Panc1 (cell line): ENCODE results near the gene PANK1. TPM values are rescaled to one million over a fixed set of nuclear protein-coding genes. Genes with fewer than 3 reads are reported as not detected.

Experiments used
- ATAC-seq: fragments of 200-7000 bp; cut with Tn5 transposase; 2 replicates; pipeline ENCODE4 v1.9.1; 2020; ENCODE audit warnings: mild to moderate bottlenecking, moderate library complexity
- BruUV-seq: library from RNA; stranded (reverse); fragments of 400-500 nt; replicated peaks from 2 replicates; lab custom pipeline; 2021; lab: Mats Ljungman, UMichigan
- CTCF ChIA-PET: fragments of 300-600 bp; sonication (Branson Sonifier 250); formaldehyde crosslinking; loops from one replicate; lab custom pipeline; 2022; ENCODE audit warnings: antibody characterized with exemption; lab: Charles Lee
- POLR2A ChIA-PET: fragments of 300-600 bp; sonication (Branson Sonifier 250); formaldehyde crosslinking; loops from one replicate; lab custom pipeline; 2022; ENCODE audit warnings: antibody characterized with exemption; lab: Charles Lee
- DNase-seq: peaks from one replicate; pipeline ENCODE4 v3.0.0-alpha.2; 2010; ENCODE audit warnings: low read depth, low spot score
- H3K27ac ChIP-seq: 2 replicates; pipeline ENCODE4 v1.5.1; 2011; ENCODE audit warnings: mild to moderate bottlenecking, low read length, inconsistent platforms
- H3K27me3 ChIP-seq: fragments of 200-500 bp; sonication (Bioruptor generic); 2 replicates; pipeline ENCODE4 v1.6.0; 2014; ENCODE audit warnings: low read length, inconsistent platforms; ENCODE audit not compliant: control insufficient read depth, insufficient read depth
- H3K36me3 ChIP-seq: fragments of 200-500 bp; sonication (Bioruptor generic); 2 replicates; pipeline ENCODE4 v1.5.1; 2014; ENCODE audit warnings: inconsistent platforms, mild to moderate bottlenecking, low read length, moderate library complexity; ENCODE audit not compliant: control insufficient read depth, insufficient read depth
- H3K4me1 ChIP-seq: 2 replicates; pipeline ENCODE4 v1.5.1; 2011; ENCODE audit warnings: inconsistent platforms, mild to moderate bottlenecking, low read length, moderate library complexity; ENCODE audit not compliant: control insufficient read depth, insufficient read depth
- H3K4me3 ChIP-seq, 2 experiments: 2 replicates each; pipeline ENCODE4 v1.5.1; 2011 to 2012; ENCODE audit warnings: low read depth in 2 of 2, low read length in 2 of 2, mild to moderate bottlenecking in 2 of 2, inconsistent platforms in 1 of 2, moderate library complexity in 1 of 2
- H3K9me3 ChIP-seq: fragments of 200-500 bp; sonication (Bioruptor generic); 2 replicates; pipeline ENCODE4 v1.5.1; 2014; ENCODE audit warnings: low read depth, mild to moderate bottlenecking, inconsistent platforms, low read length, moderate library complexity; ENCODE audit not compliant: control insufficient read depth, insufficient read depth
- POLR2AphosphoS5 ChIP-seq: IDR thresholded peaks from 2 replicates; pipeline ENCODE4 v1.6.1; 2012; ENCODE audit warnings: mild to moderate bottlenecking, low read depth, low read length, moderate library complexity
- SIN3A ChIP-seq: IDR thresholded peaks from 2 replicates; pipeline ENCODE4 v1.6.1; 2012; ENCODE audit warnings: low read depth, mild to moderate bottlenecking, low read length, moderate library complexity, borderline replicate concordance; ENCODE audit not compliant: insufficient read depth
- TCF7L2 ChIP-seq: IDR thresholded peaks from 2 replicates; pipeline ENCODE4 v1.6.1; 2011; ENCODE audit warnings: mild to moderate bottlenecking, low read depth, low read length, inconsistent platforms
- in situ Hi-C: cut with HindIII; loops from 2 replicates; pipeline ENCODE4 v1.10.0; 2016; ENCODE audit warnings: low sequenced_read_pairs, low pct_unique_long_range_greater_than_20kb
- intact Hi-C: fragments of 100-400 bp; cut with micrococcal nuclease; formaldehyde crosslinking; loops from one replicate; pipeline ENCODE4 v1.10.0; 2022; ENCODE audit not compliant: unreplicated experiment
- total RNA-seq: library from RNA; stranded (reverse); gene quantifications from one replicate; pipeline ENCODE4 v1.2.1, GENCODE V29; 2021; ENCODE audit not compliant: unreplicated experiment
- TF ChIP-seq, protein P1 (sequence below), 2 experiments: IDR thresholded peaks; 2 replicates each; pipeline ENCODE4 v1.6.1; 2011 to 2012; ENCODE audit warnings: low read depth in 2 of 2, control low read depth in 1 of 2, low read length in 1 of 2, mild to moderate bottlenecking in 1 of 2, moderate library complexity in 1 of 2; ENCODE audit not compliant: insufficient read depth in 1 of 2
- TF ChIP-seq, protein P2 (sequence below): fragments of 450-650 bp; IDR thresholded peaks from 2 replicates; pipeline ENCODE4 v1.5.1; 2017; ENCODE audit warnings: mild to moderate bottlenecking

Gene PANK1
- total RNA-seq, 1 experiment from 2014 or later: 11.0 TPM

DNA sequence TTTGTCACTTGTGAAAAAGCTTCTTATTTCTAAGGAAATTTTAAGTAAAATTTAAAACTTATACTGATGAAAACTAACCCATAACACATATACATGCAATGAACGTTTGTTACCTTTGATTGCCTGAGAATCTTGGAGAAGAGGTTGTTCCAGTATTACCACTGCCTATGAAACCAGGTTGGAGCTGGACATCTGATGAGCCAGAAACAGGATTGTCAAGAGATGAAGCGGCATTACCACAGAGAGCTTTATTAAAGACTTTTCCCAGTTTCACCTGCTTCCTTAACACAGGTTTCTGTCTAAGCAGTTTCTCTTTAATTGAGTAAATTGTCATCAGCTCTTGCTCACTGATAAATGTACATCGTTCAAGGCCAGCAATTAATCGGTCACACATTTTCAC lies 47.4 kb upstream of the PANK1 start:
- ATAC-seq (no peak), DNase-seq (no peak)
- intact Hi-C loops: no loop called here
- Histone ChIP-seq H3K27ac (no peak overlapping the region), H3K4me1 (no peaks in the 10 kb centered on the region), H3K36me3 (no peaks in the 10 kb centered on the region), H3K27me3 (no peaks in the 10 kb centered on the region), H3K9me3 (no peaks in the 10 kb centered on the region), H3K4me3 (no peak overlapping the region)
- in situ Hi-C loops: no loop called here
- TF ChIP-seq, protein P1, sequence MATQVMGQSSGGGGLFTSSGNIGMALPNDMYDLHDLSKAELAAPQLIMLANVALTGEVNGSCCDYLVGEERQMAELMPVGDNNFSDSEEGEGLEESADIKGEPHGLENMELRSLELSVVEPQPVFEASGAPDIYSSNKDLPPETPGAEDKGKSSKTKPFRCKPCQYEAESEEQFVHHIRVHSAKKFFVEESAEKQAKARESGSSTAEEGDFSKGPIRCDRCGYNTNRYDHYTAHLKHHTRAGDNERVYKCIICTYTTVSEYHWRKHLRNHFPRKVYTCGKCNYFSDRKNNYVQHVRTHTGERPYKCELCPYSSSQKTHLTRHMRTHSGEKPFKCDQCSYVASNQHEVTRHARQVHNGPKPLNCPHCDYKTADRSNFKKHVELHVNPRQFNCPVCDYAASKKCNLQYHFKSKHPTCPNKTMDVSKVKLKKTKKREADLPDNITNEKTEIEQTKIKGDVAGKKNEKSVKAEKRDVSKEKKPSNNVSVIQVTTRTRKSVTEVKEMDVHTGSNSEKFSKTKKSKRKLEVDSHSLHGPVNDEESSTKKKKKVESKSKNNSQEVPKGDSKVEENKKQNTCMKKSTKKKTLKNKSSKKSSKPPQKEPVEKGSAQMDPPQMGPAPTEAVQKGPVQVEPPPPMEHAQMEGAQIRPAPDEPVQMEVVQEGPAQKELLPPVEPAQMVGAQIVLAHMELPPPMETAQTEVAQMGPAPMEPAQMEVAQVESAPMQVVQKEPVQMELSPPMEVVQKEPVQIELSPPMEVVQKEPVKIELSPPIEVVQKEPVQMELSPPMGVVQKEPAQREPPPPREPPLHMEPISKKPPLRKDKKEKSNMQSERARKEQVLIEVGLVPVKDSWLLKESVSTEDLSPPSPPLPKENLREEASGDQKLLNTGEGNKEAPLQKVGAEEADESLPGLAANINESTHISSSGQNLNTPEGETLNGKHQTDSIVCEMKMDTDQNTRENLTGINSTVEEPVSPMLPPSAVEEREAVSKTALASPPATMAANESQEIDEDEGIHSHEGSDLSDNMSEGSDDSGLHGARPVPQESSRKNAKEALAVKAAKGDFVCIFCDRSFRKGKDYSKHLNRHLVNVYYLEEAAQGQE (IDR thresholded peaks at IDR 0.05; ENCODE audit: insufficient read depth in 1 of 2, low read depth in 2 of 2, low read length in 1 of 2): no peak
- TF ChIP-seq, protein P2, sequence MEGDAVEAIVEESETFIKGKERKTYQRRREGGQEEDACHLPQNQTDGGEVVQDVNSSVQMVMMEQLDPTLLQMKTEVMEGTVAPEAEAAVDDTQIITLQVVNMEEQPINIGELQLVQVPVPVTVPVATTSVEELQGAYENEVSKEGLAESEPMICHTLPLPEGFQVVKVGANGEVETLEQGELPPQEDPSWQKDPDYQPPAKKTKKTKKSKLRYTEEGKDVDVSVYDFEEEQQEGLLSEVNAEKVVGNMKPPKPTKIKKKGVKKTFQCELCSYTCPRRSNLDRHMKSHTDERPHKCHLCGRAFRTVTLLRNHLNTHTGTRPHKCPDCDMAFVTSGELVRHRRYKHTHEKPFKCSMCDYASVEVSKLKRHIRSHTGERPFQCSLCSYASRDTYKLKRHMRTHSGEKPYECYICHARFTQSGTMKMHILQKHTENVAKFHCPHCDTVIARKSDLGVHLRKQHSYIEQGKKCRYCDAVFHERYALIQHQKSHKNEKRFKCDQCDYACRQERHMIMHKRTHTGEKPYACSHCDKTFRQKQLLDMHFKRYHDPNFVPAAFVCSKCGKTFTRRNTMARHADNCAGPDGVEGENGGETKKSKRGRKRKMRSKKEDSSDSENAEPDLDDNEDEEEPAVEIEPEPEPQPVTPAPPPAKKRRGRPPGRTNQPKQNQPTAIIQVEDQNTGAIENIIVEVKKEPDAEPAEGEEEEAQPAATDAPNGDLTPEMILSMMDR: no peak
- TF ChIP-seq TCF7L2: no peak
- no peak for TF ChIP-seq POLR2AphosphoS5
- no peak for TF ChIP-seq SIN3A
- CTCF ChIA-PET: no interaction called here
- POLR2A ChIA-PET: no interaction called here
- no TSS peak for BruUV-seq

DNA sequence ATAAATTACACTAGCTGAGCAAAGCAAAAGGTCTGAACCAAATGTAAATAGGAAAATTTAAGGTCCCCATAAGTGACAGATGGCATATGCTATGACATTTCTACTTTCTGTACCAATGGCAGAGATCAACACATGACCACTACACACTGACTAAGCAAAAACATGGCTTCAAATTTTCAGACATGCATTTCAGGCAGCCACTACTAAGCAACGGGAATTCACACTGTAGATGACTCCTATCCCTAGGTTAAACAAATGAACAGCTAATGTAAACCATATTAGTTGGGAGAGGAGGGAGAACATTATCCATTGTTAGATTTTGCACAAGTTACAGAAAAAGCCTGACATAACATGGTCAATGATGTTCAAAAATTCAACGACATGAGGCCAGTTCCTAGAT lies 45.0 kb upstream of the PANK1 start:
- POLR2A ChIA-PET: interaction anchor here (0.7 kb wide), 1 partner anchor 47 kb away, joined by 3 read pairs; no protein-coding TSS in a partner anchor
- TF ChIP-seq TCF7L2 (no peak), SIN3A (no peak), POLR2AphosphoS5 (no peak)
- TF ChIP-seq, protein P1 (IDR thresholded peaks at IDR 0.05; ENCODE audit: insufficient read depth in 1 of 2, low read depth in 2 of 2, low read length in 1 of 2): no peak
- TF ChIP-seq, protein P2: no peak
- BruUV-seq: no TSS peak
- Histone ChIP-seq H3K9me3 (no peaks in the 10 kb centered on the region), H3K27ac (no peak overlapping the region), H3K4me3 (no peak overlapping the region), H3K4me1 (no peaks in the 10 kb centered on the region), H3K36me3 (no peaks in the 10 kb centered on the region), H3K27me3 (no peaks in the 10 kb centered on the region)
- CTCF ChIA-PET: no interaction called here
- in situ Hi-C loops (no loop called here), intact Hi-C loops (no loop called here)
- ATAC-seq (no peak), DNase-seq (no peak)
